SK-N-SH (cell line): ENCODE data around the gene SPTB.

Source experiments
- EZH2phosphoT487 ChIP-seq: fragments of 200-600 bp; sonication (generic); IDR thresholded peaks from 2 replicates; pipeline ENCODE4 v1.6.1; 2017; ENCODE audit warnings: low read depth, mixed run types, mild to moderate bottlenecking, antibody characterized with exemption, moderate library complexity, borderline replicate concordance
- FOXJ3 ChIP-seq: sonication (generic); formaldehyde crosslinking; IDR thresholded peaks from 2 replicates; pipeline ENCODE4 v1.5.1; 2020; ENCODE audit warnings: mild to moderate bottlenecking, missing genetic modification reagents
- JUND ChIP-seq: IDR thresholded peaks from 2 replicates; pipeline ENCODE4 v1.4.0; 2012
- POLR2AphosphoS5 ChIP-seq: IDR thresholded peaks from 2 replicates; pipeline ENCODE4 v1.6.1; 2012; ENCODE audit warnings: low read depth, low read length
- TAF1 ChIP-seq: IDR thresholded peaks from 2 replicates; pipeline ENCODE4 v1.6.1; 2012; ENCODE audit warnings: low read depth, mild to moderate bottlenecking, low read length, moderate library complexity, borderline replicate concordance
- TEAD4 ChIP-seq: IDR thresholded peaks from 2 replicates; pipeline ENCODE4 v1.4.0; 2012; ENCODE audit warnings: mild to moderate bottlenecking, borderline replicate concordance; ENCODE audit not compliant: insufficient read depth
- YY1 ChIP-seq: IDR thresholded peaks from 2 replicates; pipeline ENCODE4 v1.4.0; 2012; ENCODE audit warnings: low read depth, mild to moderate bottlenecking
- TF ChIP-seq, protein P1 (sequence below): fragments of 200-600 bp; sonication (generic); IDR thresholded peaks from 2 replicates; pipeline ENCODE4 v1.6.1; 2017; ENCODE audit warnings: antibody characterized with exemption, mild to moderate bottlenecking, moderate library complexity
- TF ChIP-seq, protein P2 (sequence below): IDR thresholded peaks from 2 replicates; pipeline ENCODE4 v1.6.1; 2012; ENCODE audit warnings: mild to moderate bottlenecking, low read depth, low read length, moderate library complexity

DNA sequence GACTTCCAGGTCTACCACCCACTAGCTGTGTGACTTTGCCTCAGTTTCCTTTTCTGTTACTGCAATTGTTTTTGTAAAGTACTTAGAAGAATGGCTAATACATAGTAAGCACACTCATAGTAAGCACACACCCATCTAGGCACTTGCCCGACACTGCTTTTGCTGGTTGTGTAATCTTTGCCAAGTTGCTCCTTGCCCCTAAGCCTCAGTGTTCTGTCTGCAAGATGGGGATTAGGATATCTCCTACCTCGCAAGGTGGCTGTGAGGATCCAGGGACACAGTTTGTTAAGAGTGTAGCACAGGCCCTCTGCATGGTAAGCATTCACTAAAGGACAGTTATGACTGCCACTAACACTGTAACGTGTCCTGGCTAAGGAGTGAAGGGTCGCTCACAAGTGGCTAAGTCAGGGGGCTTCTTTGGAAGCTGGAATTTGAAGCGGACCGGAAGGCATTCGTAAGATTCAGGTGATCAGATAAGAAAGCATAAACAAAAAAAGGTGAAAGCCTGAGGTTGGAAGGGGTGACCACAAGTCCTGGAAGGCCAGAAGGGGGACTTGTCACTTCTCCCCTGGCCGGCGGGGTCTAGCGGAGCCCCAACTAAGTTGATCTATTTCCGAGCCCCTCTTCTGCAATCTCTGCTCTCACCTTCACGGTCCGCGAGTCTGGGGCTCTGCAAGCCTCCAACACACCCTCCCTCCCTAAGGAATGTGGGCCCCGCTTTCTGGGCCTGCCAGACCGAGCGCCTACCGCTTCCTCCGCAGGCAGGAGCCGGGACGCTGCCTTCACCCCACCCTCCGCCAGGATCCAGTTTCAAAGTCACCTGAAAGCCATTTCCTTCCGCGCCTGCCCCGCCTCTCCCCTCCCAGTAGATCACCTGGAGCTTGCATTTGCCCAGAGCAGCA is 177.0 kb downstream of the SPTB start:
- TF ChIP-seq, protein P1, sequence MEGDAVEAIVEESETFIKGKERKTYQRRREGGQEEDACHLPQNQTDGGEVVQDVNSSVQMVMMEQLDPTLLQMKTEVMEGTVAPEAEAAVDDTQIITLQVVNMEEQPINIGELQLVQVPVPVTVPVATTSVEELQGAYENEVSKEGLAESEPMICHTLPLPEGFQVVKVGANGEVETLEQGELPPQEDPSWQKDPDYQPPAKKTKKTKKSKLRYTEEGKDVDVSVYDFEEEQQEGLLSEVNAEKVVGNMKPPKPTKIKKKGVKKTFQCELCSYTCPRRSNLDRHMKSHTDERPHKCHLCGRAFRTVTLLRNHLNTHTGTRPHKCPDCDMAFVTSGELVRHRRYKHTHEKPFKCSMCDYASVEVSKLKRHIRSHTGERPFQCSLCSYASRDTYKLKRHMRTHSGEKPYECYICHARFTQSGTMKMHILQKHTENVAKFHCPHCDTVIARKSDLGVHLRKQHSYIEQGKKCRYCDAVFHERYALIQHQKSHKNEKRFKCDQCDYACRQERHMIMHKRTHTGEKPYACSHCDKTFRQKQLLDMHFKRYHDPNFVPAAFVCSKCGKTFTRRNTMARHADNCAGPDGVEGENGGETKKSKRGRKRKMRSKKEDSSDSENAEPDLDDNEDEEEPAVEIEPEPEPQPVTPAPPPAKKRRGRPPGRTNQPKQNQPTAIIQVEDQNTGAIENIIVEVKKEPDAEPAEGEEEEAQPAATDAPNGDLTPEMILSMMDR = no peak
- TF ChIP-seq TAF1 (no peak), YY1 (no peak), FOXJ3 (no peak), TEAD4 (no peak), JUND (no peak), POLR2AphosphoS5 (no peak), EZH2phosphoT487 (no peak)
- TF ChIP-seq, protein P2, sequence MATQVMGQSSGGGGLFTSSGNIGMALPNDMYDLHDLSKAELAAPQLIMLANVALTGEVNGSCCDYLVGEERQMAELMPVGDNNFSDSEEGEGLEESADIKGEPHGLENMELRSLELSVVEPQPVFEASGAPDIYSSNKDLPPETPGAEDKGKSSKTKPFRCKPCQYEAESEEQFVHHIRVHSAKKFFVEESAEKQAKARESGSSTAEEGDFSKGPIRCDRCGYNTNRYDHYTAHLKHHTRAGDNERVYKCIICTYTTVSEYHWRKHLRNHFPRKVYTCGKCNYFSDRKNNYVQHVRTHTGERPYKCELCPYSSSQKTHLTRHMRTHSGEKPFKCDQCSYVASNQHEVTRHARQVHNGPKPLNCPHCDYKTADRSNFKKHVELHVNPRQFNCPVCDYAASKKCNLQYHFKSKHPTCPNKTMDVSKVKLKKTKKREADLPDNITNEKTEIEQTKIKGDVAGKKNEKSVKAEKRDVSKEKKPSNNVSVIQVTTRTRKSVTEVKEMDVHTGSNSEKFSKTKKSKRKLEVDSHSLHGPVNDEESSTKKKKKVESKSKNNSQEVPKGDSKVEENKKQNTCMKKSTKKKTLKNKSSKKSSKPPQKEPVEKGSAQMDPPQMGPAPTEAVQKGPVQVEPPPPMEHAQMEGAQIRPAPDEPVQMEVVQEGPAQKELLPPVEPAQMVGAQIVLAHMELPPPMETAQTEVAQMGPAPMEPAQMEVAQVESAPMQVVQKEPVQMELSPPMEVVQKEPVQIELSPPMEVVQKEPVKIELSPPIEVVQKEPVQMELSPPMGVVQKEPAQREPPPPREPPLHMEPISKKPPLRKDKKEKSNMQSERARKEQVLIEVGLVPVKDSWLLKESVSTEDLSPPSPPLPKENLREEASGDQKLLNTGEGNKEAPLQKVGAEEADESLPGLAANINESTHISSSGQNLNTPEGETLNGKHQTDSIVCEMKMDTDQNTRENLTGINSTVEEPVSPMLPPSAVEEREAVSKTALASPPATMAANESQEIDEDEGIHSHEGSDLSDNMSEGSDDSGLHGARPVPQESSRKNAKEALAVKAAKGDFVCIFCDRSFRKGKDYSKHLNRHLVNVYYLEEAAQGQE = no peak
